Measurements from ENCODE around the gene ARPC1B.
A peak's percentile ranks its signal among the peaks of the same experiment; 100 is the strongest.
"Not testable (repeated sequence)": the region's sequence is repeated elsewhere in the genome, so short reads cannot be mapped to it uniquely, and the experiment has no call there.

Gene ARPC1B

GRCh38 chr7:99408379-99409191, 34.1 kb downstream of the ARPC1B start, which contains the start of the genes BUD31 and PDAP1:
Gene BUD31 (plus strand): TSS chr7:99408969. CDS start chr7:99411093, 2,124 bp downstream.
Gene PDAP1 (minus strand): TSS chr7:99408597. CDS start chr7:99408548, 49 bp downstream.
- DNase-seq (ENCODE audit: extremely low read depth in 1 of 2, low read depth in 1 of 2): peak; percentile 81 to 83

- DNase-seq (ENCODE audit: extremely low read depth in 1 of 2, low read depth in 1 of 2): no peak
These were observed 34.7 kb downstream of the ARPC1B start for GRCh38 chr7:99409192-99409572.

GRCh38 chr7:99409806-99410205, 35.3 kb downstream of the ARPC1B start:
- DNase-seq (ENCODE audit: extremely low read depth in 1 of 2, low read depth in 1 of 2): no peak

- DNase-seq (ENCODE audit: extremely low read depth in 1 of 2, low read depth in 1 of 2): no peak
These were observed 36.1 kb downstream of the ARPC1B start for GRCh38 chr7:99410635-99411034.

- DNase-seq (ENCODE audit: extremely low read depth in 1 of 2, low read depth in 1 of 2): not testable (repeated sequence)
These were observed 41.1 kb downstream of the ARPC1B start for GRCh38 chr7:99415513-99416127.

GRCh38 chr7:99418260-99418659, 43.7 kb downstream of the ARPC1B start:
- DNase-seq (ENCODE audit: extremely low read depth in 1 of 2, low read depth in 1 of 2): no peak

- DNase-seq (ENCODE audit: extremely low read depth in 1 of 2, low read depth in 1 of 2): no peak
These were observed 44.9 kb downstream of the ARPC1B start for GRCh38 chr7:99419323-99420021.

GRCh38 chr7:99420213-99420612, 45.7 kb downstream of the ARPC1B start:
- DNase-seq (ENCODE audit: extremely low read depth in 1 of 2, low read depth in 1 of 2): no peak

GRCh38 chr7:99420986-99421385, 46.5 kb downstream of the ARPC1B start:
- DNase-seq (ENCODE audit: extremely low read depth in 1 of 2, low read depth in 1 of 2): no peak

- DNase-seq (ENCODE audit: extremely low read depth in 1 of 2, low read depth in 1 of 2): no peak
These were observed 47.7 kb downstream of the ARPC1B start for GRCh38 chr7:99422186-99422585.

GRCh38 chr7:99422625-99423024, 48.1 kb downstream of the ARPC1B start:
- DNase-seq (ENCODE audit: extremely low read depth in 1 of 2, low read depth in 1 of 2): no peak

GRCh38 chr7:99424932-99425730, 50.6 kb downstream of the ARPC1B start:
- DNase-seq (ENCODE audit: extremely low read depth in 1 of 2, low read depth in 1 of 2): no peak

- no peak for DNase-seq (ENCODE audit: extremely low read depth in 1 of 2, low read depth in 1 of 2)
These were observed 54.5 kb downstream of the ARPC1B start for GRCh38 chr7:99428972-99429566.

GRCh38 chr7:99429756-99430155, 55.2 kb downstream of the ARPC1B start:
- no peak for DNase-seq (ENCODE audit: extremely low read depth in 1 of 2, low read depth in 1 of 2)

GRCh38 chr7:99431756-99432540, 57.4 kb downstream of the ARPC1B start:
- DNase-seq (ENCODE audit: extremely low read depth in 1 of 2, low read depth in 1 of 2): not testable (repeated sequence)

GRCh38 chr7:99433158-99433557, 58.6 kb downstream of the ARPC1B start:
- no peak for DNase-seq (ENCODE audit: extremely low read depth in 1 of 2, low read depth in 1 of 2)

GRCh38 chr7:99437946-99438572, 63.5 kb downstream of the ARPC1B start:
- DNase-seq (ENCODE audit: extremely low read depth in 1 of 2, low read depth in 1 of 2): no peak

GRCh38 chr7:99438573-99439480, 64.3 kb downstream of the ARPC1B start, which contains the start of the genes CPSF4 and PTCD1:
Gene CPSF4 (plus strand): TSS chr7:99438943. CDS start chr7:99439083, 140 bp downstream.
Gene PTCD1 (minus strand): TSS chr7:99438798. CDS start chr7:99435242, 3,556 bp downstream.
- DNase-seq (ENCODE audit: extremely low read depth in 1 of 2, low read depth in 1 of 2): peak; percentile 66 to 79
